ENCODE results near the gene ZDHHC8. TPM values are rescaled to one million over a fixed set of nuclear protein-coding genes. Genes with fewer than 3 reads are reported as not detected.

ZDHHC8 gene
- total and polyA plus RNA-seq, 2 donors (not counting 1 experiment from before 2014, with no cell fraction given), result 94.4 to 96.9 TPM

DNA sequence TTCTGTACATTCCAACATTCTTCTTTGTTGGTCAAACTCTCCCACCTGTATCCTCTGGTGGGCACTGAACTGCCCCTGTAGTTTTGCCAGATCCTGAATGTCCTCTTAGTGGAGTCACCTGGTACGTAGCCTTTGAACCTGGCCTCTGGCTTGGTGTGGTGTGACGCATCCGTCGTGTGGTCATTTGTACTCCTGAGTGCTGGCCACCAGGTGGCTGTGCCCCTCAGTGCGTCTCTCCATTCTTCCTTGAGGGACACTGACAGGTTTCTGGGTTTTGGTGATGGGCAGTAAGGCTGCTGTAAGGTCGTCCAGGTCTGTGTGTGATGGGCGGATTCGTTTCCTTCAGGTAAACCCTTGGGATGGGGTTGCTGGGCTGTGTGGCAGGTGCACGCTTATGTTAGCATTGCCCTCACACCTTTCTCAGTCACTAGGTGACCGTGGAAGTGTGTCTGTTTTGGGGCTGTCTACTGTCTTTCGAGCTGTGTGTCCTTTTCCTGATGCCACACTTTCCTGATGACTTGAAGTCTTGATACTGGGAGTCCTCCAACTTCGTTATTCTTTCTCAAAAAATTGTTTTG, 29.3 kb upstream of the ZDHHC8 start:
- Histone ChIP-seq H3K27me3 (replicated peaks in 1 of 4; ENCODE audit: control extremely low read depth in 1 of 4, control insufficient read depth in 3 of 4, insufficient read depth in 4 of 4, low read length in 3 of 4) (no peaks in the 10 kb centered on the region), H3K36me3 (replicated peaks in 1 of 2; ENCODE audit: control extremely low read depth in 1 of 2, control insufficient read depth in 1 of 2, extremely low read depth in 1 of 2, insufficient read depth in 2 of 2, low read length in 1 of 2) (peaks cover 2 to 25% of the 10 kb centered on the region in 2 experiments), H4K20me1 (ENCODE audit: control insufficient read depth, insufficient read depth, low read length, poor library complexity, severe bottlenecking) (no peaks in the 10 kb centered on the region), H3K9me3 (ENCODE audit: control extremely low read depth in 1 of 3, control insufficient read depth in 2 of 3, insufficient read depth in 1 of 3, low read length in 2 of 3) (no peaks in the 10 kb centered on the region), H3K27ac (ENCODE audit: low read length in 2 of 2) (no peak overlapping the region), H3K9ac (ENCODE audit: low read length) (no peak overlapping the region), H3K4me3 (ENCODE audit: control extremely low read depth in 1 of 5, extremely low read depth in 1 of 5, insufficient read depth in 1 of 5, low read depth in 2 of 5, low read length in 4 of 5) (no peak overlapping the region), H3K4me2 (replicated peaks; ENCODE audit: low read depth, low read length, poor library complexity, severe bottlenecking) (no peak overlapping the region), H3K79me2 (ENCODE audit: control insufficient read depth, insufficient read depth, low read length) (no peaks in the 10 kb centered on the region), H2AFZ (ENCODE audit: insufficient read depth, low read depth, low read length, poor library complexity, severe bottlenecking) (no peak overlapping the region), H3K4me1 (ENCODE audit: control insufficient read depth in 2 of 2, insufficient read depth in 2 of 2, low read length in 2 of 2) (no peaks in the 10 kb centered on the region)
- intact Hi-C loops (cut with micrococcal nuclease), result no loop called here
- Mint-ChIP-seq H3K27ac (no peak overlapping the region), H3K4me1 (peaks cover 5% of the 10 kb centered on the region), H3K27me3 (no peaks in the 10 kb centered on the region), H3K9me3 (ENCODE audit: insufficient read depth) (no peaks in the 10 kb centered on the region), H3K4me3 (no peak overlapping the region)
- ChIA-PET CTCF (no interaction called here), POLR2A (no interaction called here)
- DNase-seq, result no peak
- WGBS (ENCODE audit: insufficient coverage), result 100% methylated on average over 7 of the region's 12 CpGs
- no peak for ATAC-seq (ENCODE audit: low read depth)
- TF ChIP-seq EZH2 (IDR thresholded peaks at IDR 0.05; ENCODE audit: borderline replicate concordance, insufficient read depth, low read depth, low read length, poor library complexity, severe bottlenecking), result no peak
- TF ChIP-seq, protein P1, sequence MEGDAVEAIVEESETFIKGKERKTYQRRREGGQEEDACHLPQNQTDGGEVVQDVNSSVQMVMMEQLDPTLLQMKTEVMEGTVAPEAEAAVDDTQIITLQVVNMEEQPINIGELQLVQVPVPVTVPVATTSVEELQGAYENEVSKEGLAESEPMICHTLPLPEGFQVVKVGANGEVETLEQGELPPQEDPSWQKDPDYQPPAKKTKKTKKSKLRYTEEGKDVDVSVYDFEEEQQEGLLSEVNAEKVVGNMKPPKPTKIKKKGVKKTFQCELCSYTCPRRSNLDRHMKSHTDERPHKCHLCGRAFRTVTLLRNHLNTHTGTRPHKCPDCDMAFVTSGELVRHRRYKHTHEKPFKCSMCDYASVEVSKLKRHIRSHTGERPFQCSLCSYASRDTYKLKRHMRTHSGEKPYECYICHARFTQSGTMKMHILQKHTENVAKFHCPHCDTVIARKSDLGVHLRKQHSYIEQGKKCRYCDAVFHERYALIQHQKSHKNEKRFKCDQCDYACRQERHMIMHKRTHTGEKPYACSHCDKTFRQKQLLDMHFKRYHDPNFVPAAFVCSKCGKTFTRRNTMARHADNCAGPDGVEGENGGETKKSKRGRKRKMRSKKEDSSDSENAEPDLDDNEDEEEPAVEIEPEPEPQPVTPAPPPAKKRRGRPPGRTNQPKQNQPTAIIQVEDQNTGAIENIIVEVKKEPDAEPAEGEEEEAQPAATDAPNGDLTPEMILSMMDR (IDR thresholded peaks at IDR 0.05), result no peak

DNA sequence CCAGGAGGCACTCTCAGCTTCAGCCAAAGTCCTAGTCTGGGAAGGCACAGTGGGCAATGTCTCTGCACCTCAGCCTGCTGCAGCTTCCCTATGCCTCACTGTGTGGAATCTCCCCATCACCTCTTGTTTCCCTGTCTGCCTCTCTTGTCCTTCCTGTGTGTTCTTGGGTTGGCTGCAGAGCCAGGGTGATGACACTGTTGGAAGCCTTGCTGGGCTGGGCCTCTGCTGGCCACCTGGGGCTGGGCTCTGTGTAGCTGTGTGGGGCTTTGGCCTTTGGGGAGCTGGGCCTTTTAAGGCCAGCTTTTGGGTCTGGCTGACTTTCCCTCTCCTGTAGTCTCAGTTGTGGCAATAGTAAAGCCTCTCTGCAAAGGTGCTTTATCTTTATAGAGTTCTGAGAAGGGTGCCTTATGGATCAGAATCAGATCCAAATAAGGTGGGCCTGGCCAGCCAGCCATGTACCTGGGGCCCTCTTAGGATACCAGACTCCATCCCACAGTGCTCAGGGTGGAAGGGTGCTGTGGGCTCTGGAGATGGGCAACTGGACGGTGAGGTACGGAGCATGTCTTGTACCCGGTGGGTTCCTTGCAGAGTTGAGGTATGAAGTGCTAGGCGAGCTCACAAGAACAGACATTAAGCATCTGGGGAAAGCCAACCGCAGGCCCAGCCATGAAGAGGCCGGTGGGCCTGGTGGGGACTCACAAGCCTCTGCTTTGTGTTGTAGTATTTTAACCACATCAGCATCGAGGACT, 26.0 kb upstream of the ZDHHC8 start:
- Histone ChIP-seq H3K79me2 (ENCODE audit: control insufficient read depth, insufficient read depth, low read length) (no peaks in the 10 kb centered on the region), H3K4me2 (replicated peaks; ENCODE audit: low read depth, low read length, poor library complexity, severe bottlenecking) (no peak overlapping the region), H3K36me3 (replicated peaks in 1 of 2; ENCODE audit: control extremely low read depth in 1 of 2, control insufficient read depth in 1 of 2, extremely low read depth in 1 of 2, insufficient read depth in 2 of 2, low read length in 1 of 2) (peaks cover 0 to 40% of the 10 kb centered on the region in 2 experiments), H3K27ac (ENCODE audit: low read length in 2 of 2) (no peak overlapping the region), H3K4me1 (ENCODE audit: control insufficient read depth in 2 of 2, insufficient read depth in 2 of 2, low read length in 2 of 2) (no peaks in the 10 kb centered on the region), H3K4me3 (ENCODE audit: control extremely low read depth in 1 of 5, extremely low read depth in 1 of 5, insufficient read depth in 1 of 5, low read depth in 2 of 5, low read length in 4 of 5) (no peak overlapping the region), H4K20me1 (ENCODE audit: control insufficient read depth, insufficient read depth, low read length, poor library complexity, severe bottlenecking) (no peaks in the 10 kb centered on the region), H3K27me3 (replicated peaks in 1 of 4; ENCODE audit: control extremely low read depth in 1 of 4, control insufficient read depth in 3 of 4, insufficient read depth in 4 of 4, low read length in 3 of 4) (no peaks in the 10 kb centered on the region), H3K9me3 (ENCODE audit: control extremely low read depth in 1 of 3, control insufficient read depth in 2 of 3, insufficient read depth in 1 of 3, low read length in 2 of 3) (no peaks in the 10 kb centered on the region), H2AFZ (ENCODE audit: insufficient read depth, low read depth, low read length, poor library complexity, severe bottlenecking) (no peak overlapping the region), H3K9ac (ENCODE audit: low read length) (no peak overlapping the region)
- no peaks in the 10 kb centered on the region for H3K27me3 Mint-ChIP-seq
- 100% methylated on average over 7 of the region's 7 CpGs for WGBS (ENCODE audit: insufficient coverage)
- ATAC-seq (ENCODE audit: low read depth), result no peak
- ChIA-PET CTCF (interaction anchor here (1.0 kb wide), 1 partner anchor 17 kb away, joined by 4 read pairs; no protein-coding TSS in a partner anchor), POLR2A (no interaction called here)
- H3K27ac Mint-ChIP-seq, result no peak overlapping the region
- DNase-seq, result no peak
- H3K4me1 Mint-ChIP-seq, result peaks cover 5% of the 10 kb centered on the region
- H3K4me3 Mint-ChIP-seq, result no peak overlapping the region
- intact Hi-C loops (cut with micrococcal nuclease), result no loop called here
- no peaks in the 10 kb centered on the region for H3K9me3 Mint-ChIP-seq (ENCODE audit: insufficient read depth)
- TF ChIP-seq, protein P1 (IDR thresholded peaks at IDR 0.05), result no peak
- TF ChIP-seq EZH2 (IDR thresholded peaks at IDR 0.05; ENCODE audit: borderline replicate concordance, insufficient read depth, low read depth, low read length, poor library complexity, severe bottlenecking), result no peak

Measured in B cell (primary cell).